Measurements from ENCODE around the gene ALG1L2.
A peak's percentile ranks its signal among the peaks of the same experiment; 100 is the strongest.
"Not testable (repeated sequence)": the region's sequence is repeated elsewhere in the genome, so short reads cannot be mapped to it uniquely, and the experiment has no call there.

The ALG1L2 gene

GRCh38 chr3:130117933-130118332, 36.3 kb downstream of the ALG1L2 start:
- Histone ChIP-seq H3K27ac (ENCODE audit: low read length, poor library complexity, severe bottlenecking) (no peak overlapping the region), H3K36me3 (ENCODE audit: control insufficient read depth in 1 of 2, insufficient read depth in 2 of 2, low read depth in 1 of 2, low read length in 2 of 2) (no peaks in the 10 kb centered on the region), H3K4me1 (ENCODE audit: control insufficient read depth, insufficient read depth, low read depth, low read length) (no peaks in the 10 kb centered on the region), H2BK120ac (ENCODE audit: low read depth, low read length) (no peak overlapping the region), H2BK12ac (ENCODE audit: low read length in 2 of 2) (no peak overlapping the region), H2BK5ac (ENCODE audit: low read depth, low read length, poor library complexity, severe bottlenecking) (no peak overlapping the region), H3K79me1 (replicated peaks; ENCODE audit: low read length, poor library complexity, severe bottlenecking) (no peaks in the 10 kb centered on the region), H3K9ac (ENCODE audit: low read length) (no peak overlapping the region), H3K27me3 (ENCODE audit: control insufficient read depth in 1 of 2, insufficient read depth in 1 of 2, low read length in 2 of 2) (no peaks in the 10 kb centered on the region), H3K23ac (ENCODE audit: low read length in 2 of 2) (no peak overlapping the region), H3K4me2 (ENCODE audit: low read length, poor library complexity, severe bottlenecking) (no peak overlapping the region), H4K91ac (ENCODE audit: low read length) (no peak overlapping the region), H3K4ac (ENCODE audit: low read depth in 1 of 2, low read length in 2 of 2) (no peak overlapping the region), H4K8ac (ENCODE audit: low read length) (no peak overlapping the region), H3K4me3 (ENCODE audit: insufficient read depth in 1 of 2, low read depth in 1 of 2, low read length in 2 of 2) (no peak overlapping the region), H2AK5ac (ENCODE audit: low read length, severe bottlenecking) (no peak overlapping the region), H3K14ac (ENCODE audit: low read length in 2 of 2) (no peak overlapping the region), H3K18ac (ENCODE audit: low read depth in 1 of 2, low read length in 2 of 2) (no peak overlapping the region), H3K9me3 (ENCODE audit: control insufficient read depth, low read length) (no peaks in the 10 kb centered on the region), H2BK15ac (ENCODE audit: low read depth, poor library complexity, severe bottlenecking) (no peak overlapping the region), H2AFZ (ENCODE audit: low read depth, low read length) (no peak overlapping the region)
- no peak for DNase-seq

- not testable (repeated sequence) for H2AK5ac ChIP-seq (ENCODE audit: low read length, severe bottlenecking); H3K27me3 ChIP-seq (ENCODE audit: control insufficient read depth in 1 of 2, insufficient read depth in 1 of 2, low read length in 2 of 2); H3K4me2 ChIP-seq (ENCODE audit: low read length, poor library complexity, severe bottlenecking); H3K4me3 ChIP-seq (ENCODE audit: insufficient read depth in 1 of 2, low read depth in 1 of 2, low read length in 2 of 2); H2BK15ac ChIP-seq (ENCODE audit: low read depth, poor library complexity, severe bottlenecking); H3K9me3 ChIP-seq (ENCODE audit: control insufficient read depth, low read length); H3K27ac ChIP-seq (ENCODE audit: low read length, poor library complexity, severe bottlenecking); H2AFZ ChIP-seq (ENCODE audit: low read depth, low read length); H3K18ac ChIP-seq (ENCODE audit: low read depth in 1 of 2, low read length in 2 of 2); H3K36me3 ChIP-seq (ENCODE audit: control insufficient read depth in 1 of 2, insufficient read depth in 2 of 2, low read depth in 1 of 2, low read length in 2 of 2); H3K79me1 ChIP-seq (replicated peaks; ENCODE audit: low read length, poor library complexity, severe bottlenecking); H3K9ac ChIP-seq (ENCODE audit: low read length); H3K4ac ChIP-seq (ENCODE audit: low read depth in 1 of 2, low read length in 2 of 2); H3K4me1 ChIP-seq (ENCODE audit: control insufficient read depth, insufficient read depth, low read depth, low read length); H3K23ac ChIP-seq (ENCODE audit: low read length in 2 of 2); H3K14ac ChIP-seq (ENCODE audit: low read length in 2 of 2); H2BK5ac ChIP-seq (ENCODE audit: low read depth, low read length, poor library complexity, severe bottlenecking); H2BK120ac ChIP-seq (ENCODE audit: low read depth, low read length)
- Histone ChIP-seq H4K8ac (ENCODE audit: low read length) (peak overlapping the region; percentile 4), H4K91ac (ENCODE audit: low read length) (peak overlapping the region; percentile 18), H2BK12ac (ENCODE audit: low read length in 2 of 2) (peak overlapping the region in 1 of 2 experiments; percentile 31)
- WGBS: 78% methylated on average over 8 of the region's 9 CpGs
- peak; percentile 6 for DNase-seq
Measured at GRCh38 chr3:130119824-130120223, 38.2 kb downstream of the ALG1L2 start.

- H3K9me3 ChIP-seq (ENCODE audit: control insufficient read depth, low read length); H4K91ac ChIP-seq (ENCODE audit: low read length); DNase-seq; H3K4me1 ChIP-seq (ENCODE audit: control insufficient read depth, insufficient read depth, low read depth, low read length); H3K36me3 ChIP-seq (ENCODE audit: control insufficient read depth in 1 of 2, insufficient read depth in 2 of 2, low read depth in 1 of 2, low read length in 2 of 2); H3K27me3 ChIP-seq (ENCODE audit: control insufficient read depth in 1 of 2, insufficient read depth in 1 of 2, low read length in 2 of 2); H2BK120ac ChIP-seq (ENCODE audit: low read depth, low read length); H3K23ac ChIP-seq (ENCODE audit: low read length in 2 of 2); H2AK5ac ChIP-seq (ENCODE audit: low read length, severe bottlenecking); H3K27ac ChIP-seq (ENCODE audit: low read length, poor library complexity, severe bottlenecking); H4K8ac ChIP-seq (ENCODE audit: low read length); H3K4me2 ChIP-seq (ENCODE audit: low read length, poor library complexity, severe bottlenecking); H2BK12ac ChIP-seq (ENCODE audit: low read length in 2 of 2); H3K9ac ChIP-seq (ENCODE audit: low read length); H3K18ac ChIP-seq (ENCODE audit: low read depth in 1 of 2, low read length in 2 of 2); H3K4ac ChIP-seq (ENCODE audit: low read depth in 1 of 2, low read length in 2 of 2); H3K4me3 ChIP-seq (ENCODE audit: insufficient read depth in 1 of 2, low read depth in 1 of 2, low read length in 2 of 2); H3K79me1 ChIP-seq (replicated peaks; ENCODE audit: low read length, poor library complexity, severe bottlenecking); H2BK5ac ChIP-seq (ENCODE audit: low read depth, low read length, poor library complexity, severe bottlenecking); H3K14ac ChIP-seq (ENCODE audit: low read length in 2 of 2); H2AFZ ChIP-seq (ENCODE audit: low read depth, low read length); H2BK15ac ChIP-seq (ENCODE audit: low read depth, poor library complexity, severe bottlenecking): not testable (repeated sequence)
- WGBS: 84% methylated on average over 3 of the region's 3 CpGs
Measured at GRCh38 chr3:130120291-130120690, 38.7 kb downstream of the ALG1L2 start.

GRCh38 chr3:130122891-130123775, 41.5 kb downstream of the ALG1L2 start:
- H2BK5ac ChIP-seq (ENCODE audit: low read depth, low read length, poor library complexity, severe bottlenecking): not testable (repeated sequence)

More at GRCh38 chr3:130122891-130123775, 41.5 kb downstream of the ALG1L2 start:
- H2AK5ac ChIP-seq (ENCODE audit: low read length, severe bottlenecking); H2AFZ ChIP-seq (ENCODE audit: low read depth, low read length); H3K27me3 ChIP-seq (ENCODE audit: control insufficient read depth in 1 of 2, insufficient read depth in 1 of 2, low read length in 2 of 2); H3K4me2 ChIP-seq (ENCODE audit: low read length, poor library complexity, severe bottlenecking); H3K9me3 ChIP-seq (ENCODE audit: control insufficient read depth, low read length); H4K91ac ChIP-seq (ENCODE audit: low read length); H3K79me1 ChIP-seq (replicated peaks; ENCODE audit: low read length, poor library complexity, severe bottlenecking); DNase-seq; H2BK12ac ChIP-seq (ENCODE audit: low read length in 2 of 2); H3K18ac ChIP-seq (ENCODE audit: low read depth in 1 of 2, low read length in 2 of 2); H2BK120ac ChIP-seq (ENCODE audit: low read depth, low read length); H3K4me1 ChIP-seq (ENCODE audit: control insufficient read depth, insufficient read depth, low read depth, low read length); H4K8ac ChIP-seq (ENCODE audit: low read length); H3K4me3 ChIP-seq (ENCODE audit: insufficient read depth in 1 of 2, low read depth in 1 of 2, low read length in 2 of 2); H3K9ac ChIP-seq (ENCODE audit: low read length); H2BK15ac ChIP-seq (ENCODE audit: low read depth, poor library complexity, severe bottlenecking); H3K23ac ChIP-seq (ENCODE audit: low read length in 2 of 2); H3K36me3 ChIP-seq (ENCODE audit: control insufficient read depth in 1 of 2, insufficient read depth in 2 of 2, low read depth in 1 of 2, low read length in 2 of 2); H3K14ac ChIP-seq (ENCODE audit: low read length in 2 of 2); H3K4ac ChIP-seq (ENCODE audit: low read depth in 1 of 2, low read length in 2 of 2); H3K27ac ChIP-seq (ENCODE audit: low read length, poor library complexity, severe bottlenecking): not testable (repeated sequence)
- 71% methylated on average over 15 of the region's 17 CpGs for WGBS

All from mesenchymal stem cell (in vitro differentiated cells and primary cell).